K562 (cell line): ENCODE measurements around the gene CDC25B. TPM values are rescaled to one million over a fixed set of nuclear protein-coding genes. Genes with fewer than 3 reads are reported as not detected.

Experiments used
- ATAC-seq: fragments of 200-7000 bp; cut with Tn5 transposase; 3 replicates; pipeline ENCODE4 v1.9.1; 2020; ENCODE audit warnings: moderate library complexity
- BruUV-seq: library from RNA; stranded (reverse); fragments of 400-500 nt; replicated peaks from 2 replicates; lab custom pipeline; 2021; lab: Mats Ljungman, UMichigan
- CTCF ChIA-PET: fragments of 300-600 bp; formaldehyde crosslinking; extraction: SDS; loops from one replicate; lab custom pipeline; 2021; ENCODE audit warnings: low intra/inter-chr PET ratio; lab: Yijun Ruan, JAX
- POLR2A ChIA-PET: fragments of 300-600, 350-650 bp; sonication (Branson Sonifier 250); formaldehyde crosslinking; extraction: SDS; loops from one replicate; lab custom pipeline; 2021; ENCODE audit warnings: antibody characterized with exemption, inconsistent platforms; lab: Yijun Ruan, JAX
- DNase-seq, 4 experiments: peaks; one replicate each; pipeline versions ENCODE4 v3.0.0 to v3.0.0-alpha.2; 2011 to 2018; ENCODE audit warnings: low spot score in 3 of 4, mixed read lengths in 3 of 4; ENCODE audit errors: extremely low read depth in 1 of 4
- FAIRE-seq: peaks from 2 replicates; lab custom pipeline; 2011; peaks lifted over from hg19 to GRCh38; lab: Jason Lieb, UNC
- H2AFZ ChIP-seq: 2 replicates; pipeline ENCODE4 v1.6.0; 2011; ENCODE audit warnings: low read depth, low read length, control low read depth, inconsistent platforms
- H3K27ac ChIP-seq: fragments of 200-600 bp; 3 replicates; pipeline ENCODE4 v1.8.0; 2011; ENCODE audit warnings: low read depth, mild to moderate bottlenecking, control low read depth, inconsistent platforms, low read length, moderate library complexity, mixed read lengths; ENCODE audit errors: extremely low read depth
- H3K27me3 ChIP-seq, 2 experiments: fragments of 300-600 bp in 1 of 2; 2 replicates in 1 of 2; 3 replicates in 1 of 2; pipeline versions ENCODE4 v1.6.0 to v1.8.0; 2011; ENCODE audit warnings: inconsistent platforms in 2 of 2, low read length in 2 of 2, mild to moderate bottlenecking in 1 of 2, mixed read lengths in 1 of 2, moderate library complexity in 1 of 2; ENCODE audit not compliant: control insufficient read depth in 2 of 2, insufficient read depth in 2 of 2
- H3K36me3 ChIP-seq: fragments of 300-600 bp; 3 replicates; pipeline ENCODE4 v1.8.0; 2011; ENCODE audit warnings: mild to moderate bottlenecking, low read length, inconsistent platforms; ENCODE audit not compliant: control insufficient read depth, insufficient read depth
- H3K4me1 ChIP-seq, 2 experiments: fragments of 200-600 bp in 1 of 2; replicated peaks in 1 of 2; 2 replicates in 1 of 2; 3 replicates in 1 of 2; pipeline versions ENCODE4 v1.5.1 to v1.8.0; 2011; ENCODE audit warnings: inconsistent platforms in 2 of 2, low read length in 2 of 2, mild to moderate bottlenecking in 1 of 2, mixed read lengths in 1 of 2, moderate library complexity in 1 of 2; ENCODE audit not compliant: control insufficient read depth in 2 of 2, insufficient read depth in 2 of 2
- H3K4me2 ChIP-seq: 2 replicates; pipeline ENCODE4 v1.6.1; 2011; ENCODE audit warnings: low read length, control low read depth, inconsistent platforms, mixed read lengths; ENCODE audit not compliant: insufficient read depth
- H3K4me3 ChIP-seq: fragments of 200-600 bp; sonication (generic), shearing (Covaris generic); 2 replicates; pipeline ENCODE4 v1.5.1; 2016; ENCODE audit warnings: control low read depth, inconsistent platforms
- H3K79me2 ChIP-seq: fragments of 200-600 bp; 3 replicates; pipeline ENCODE4 v1.8.0; 2011; ENCODE audit warnings: low read length, inconsistent platforms; ENCODE audit not compliant: control insufficient read depth, insufficient read depth
- H3K9ac ChIP-seq, 2 experiments: 2 replicates each; pipeline versions ENCODE4 v1.6.0 to v1.6.1; 2011; ENCODE audit warnings: low read depth in 2 of 2, low read length in 2 of 2, control low read depth in 1 of 2, inconsistent platforms in 1 of 2, mild to moderate bottlenecking in 1 of 2, mixed read lengths in 1 of 2; ENCODE audit not compliant: insufficient read depth in 1 of 2
- H3K9me1 ChIP-seq: one replicate; pipeline ENCODE4 v1.6.0; 2011; ENCODE audit warnings: inconsistent platforms, mild to moderate bottlenecking, low read length, moderate library complexity; ENCODE audit not compliant: control insufficient read depth, insufficient read depth
- H3K9me3 ChIP-seq: replicated peaks from 2 replicates; pipeline ENCODE4 v1.5.1; 2011; ENCODE audit warnings: low read depth, low read length, inconsistent platforms; ENCODE audit not compliant: control insufficient read depth, insufficient read depth
- H4K20me1 ChIP-seq: replicated peaks from 2 replicates; pipeline ENCODE4 v1.6.1; 2011; ENCODE audit warnings: low read length, inconsistent platforms, mixed read lengths; ENCODE audit not compliant: control insufficient read depth, insufficient read depth
- ATF7 ChIP-seq: fragments of 450-650 bp; IDR thresholded peaks from 2 replicates; pipeline ENCODE4 v1.7.1; 2014; ENCODE audit warnings: mild to moderate bottlenecking, moderate library complexity
- CEBPG ChIP-seq, 3 experiments: fragments of 200-800 bp in 1 of 3; sonication (Bioruptor generic) in 1 of 3; sonication (generic) in 1 of 3; formaldehyde crosslinking in 1 of 3; IDR thresholded peaks in 2 of 3; conservative IDR thresholded peaks in 1 of 3; 2 replicates each; pipeline versions ENCODE4 v1.6.1 to v1.8.0; 2016 to 2022; ENCODE audit warnings: missing compliant biosample characterization in 2 of 3, missing genetic modification characterization in 2 of 3, mild to moderate bottlenecking in 1 of 3, missing genetic modification reagents in 1 of 3
- CHD1 ChIP-seq: fragments of 200-600 bp; sonication (generic); IDR thresholded peaks from one replicate; pipeline ENCODE4 v1.6.1; 2012; ENCODE audit warnings: mild to moderate bottlenecking, moderate library complexity, low read length, inconsistent platforms
- HNRNPUL1 ChIP-seq: fragments of 200-400 bp; formaldehyde crosslinking; IDR thresholded peaks from 2 replicates; pipeline ENCODE4 v1.6.1; 2017; ENCODE audit warnings: low read length
- MED1 ChIP-seq: sonication (generic); formaldehyde crosslinking; IDR thresholded peaks from 2 replicates; pipeline ENCODE4 v1.8.1; 2023; ENCODE audit warnings: missing genetic modification reagents, borderline replicate concordance
- NONO ChIP-seq, 2 experiments: fragments of 200-400 bp in 1 of 2; fragments of 450-650 bp in 1 of 2; formaldehyde crosslinking in 1 of 2; IDR thresholded peaks; 2 replicates each; pipeline ENCODE4 v1.6.1; 2017; ENCODE audit warnings: low read depth in 2 of 2, mild to moderate bottlenecking in 2 of 2, moderate library complexity in 2 of 2, low read length in 1 of 2
- NR2F6 ChIP-seq: fragments of 450-650 bp; formaldehyde crosslinking; IDR thresholded peaks from 2 replicates; pipeline ENCODE4 v1.4.0; 2020; ENCODE audit warnings: mild to moderate bottlenecking
- PATZ1 ChIP-seq: fragments of 250-450 bp; sonication (Bioruptor Pico); IDR thresholded peaks from 2 replicates; pipeline ENCODE4 v1.5.0; 2020; ENCODE audit warnings: mild to moderate bottlenecking, borderline replicate concordance
- SNIP1 ChIP-seq: fragments of 450-650 bp; IDR thresholded peaks from 2 replicates; pipeline ENCODE4 v1.7.1; 2017; ENCODE audit warnings: low read depth, mild to moderate bottlenecking
- U2AF1 ChIP-seq: fragments of 200-400 bp; formaldehyde crosslinking; optimal IDR thresholded peaks from 2 replicates; pipeline ENCODE3; 2017; ENCODE audit warnings: mild to moderate bottlenecking, low read depth, low read length, moderate library complexity
- UBTF ChIP-seq, 2 experiments: IDR thresholded peaks; 2 replicates each; pipeline ENCODE4 v1.6.1; 2012; ENCODE audit warnings: improper control_type of control experiment in 2 of 2, low read depth in 2 of 2, low read length in 2 of 2, borderline replicate concordance in 1 of 2
- ZNF431 ChIP-seq: sonication (generic); formaldehyde crosslinking; IDR thresholded peaks from 2 replicates; pipeline ENCODE4 v1.8.0; 2022; ENCODE audit warnings: mild to moderate bottlenecking, missing genetic modification reagents
- ZNF511 ChIP-seq: sonication (generic); formaldehyde crosslinking; IDR thresholded peaks from 2 replicates; pipeline ENCODE4 v1.8.0; 2022; ENCODE audit warnings: mild to moderate bottlenecking, missing genetic modification reagents
- ZNF707 ChIP-seq: fragments of 250-450 bp; sonication (Bioruptor Pico); conservative IDR thresholded peaks from 2 replicates; pipeline ENCODE4 v1.8.0; 2022; ENCODE audit warnings: inconsistent platforms, mild to moderate bottlenecking, moderate library complexity
- WGBS: fragments of 100-300 bp; shearing (Covaris generic); methylation state at CpG from one replicate; pipeline ENCODE4 v1.1.6; 2016; ENCODE audit warnings: low coverage, mixed read lengths; ENCODE audit not compliant: insufficient coverage; ENCODE audit errors: missing lambda C conversion rate; 5-methylcytosine and 5-hydroxymethylcytosine counted together
- in situ Hi-C: fragments of 300-500 bp; cut with MboI; formaldehyde crosslinking; loops from 4 replicates; pipeline ENCODE4 v1.15.0; 2018; ENCODE audit warnings: inconsistent platforms, mixed read lengths
- intact Hi-C: fragments of 100-400 bp; cut with micrococcal nuclease; formaldehyde crosslinking; loops from 2 replicates; pipeline ENCODE4 v1.14.2; 2022
- polyA plus RNA-seq, 8 experiments: library from polyadenylated mRNA; depleted of rRNA in 4 of 8; stranded (reverse) in 5 of 8; unstranded in 3 of 8; fragments of >200 nt; fragmentation: Nextera tagmentation in 2 of 8; fragmentation: Illumina TruSeq in 1 of 8; extraction: Ambion mirVana in 2 of 8; extraction: Trizol in 1 of 8; gene quantifications; 2 replicates each; pipeline versions ENCODE4 v1.2.1 to v1.2.3, GENCODE V29; 2011 to 2014; ENCODE audit warnings: inconsistent platforms in 1 of 8, missing spikeins in 1 of 8
- total RNA-seq, 7 experiments: library from RNA; depleted of rRNA in 6 of 7; stranded (reverse); fragments of >200 nt in 6 of 7; fragmentation: Illumina TruSeq in 2 of 7; extraction: Trizol in 2 of 7; gene quantifications; 2 replicates each; pipeline versions ENCODE4 v1.2.1 to v1.2.3, GENCODE V29; 2011 to 2021; ENCODE audit warnings: low replicate concordance in 1 of 7

Gene CDC25B
- total and polyA plus RNA-seq, 9 of the 15 experiments (the other 6 are each of a cell fraction or from before 2014, with no cell fraction given) = 2.3 to 35.7 (median 9.5) TPM

- no TSS peak for BruUV-seq
- TF ChIP-seq ATF7 (0 out of 2 replicates have a peak, but pooled peaks have one; percentile 24), MED1 (CRISPR knock-in tag) (no peak), ZNF431 (no peak), SNIP1 (no peak), U2AF1 (no peak), ZNF707 (CRISPR knock-in tag) (no peak), NONO (IDR thresholded peaks at IDR 0.05; ENCODE audit: low read depth in 2 of 2, low read length in 1 of 2) (no peak), UBTF (IDR thresholded peaks at IDR 0.05; ENCODE audit: borderline replicate concordance in 1 of 2, low read depth in 2 of 2, low read length in 2 of 2) (0 out of 4 replicates have a peak, but pooled peaks of 1 of the 2 experiments have one; percentile 45), CHD1 (no peak), PATZ1 (CRISPR knock-in tag) (no peak), CEBPG (CRISPR knock-in tag; IDR thresholded peaks at IDR 0.05) (no peak), CEBPG (tag; conservative IDR thresholded peaks at IDR 0.05 in 1 of 2, IDR thresholded peaks at IDR 0.05 in 1 of 2) (no peak), NR2F6 (CRISPR knock-in tag) (no peak), ZNF511 (no peak), HNRNPUL1 (no peak)
These were observed 22.3 kb downstream of the CDC25B start for GRCh38 chr20:3818155-3819151.

More at GRCh38 chr20:3818155-3819151, 22.3 kb downstream of the CDC25B start:
- WGBS = 83% methylated on average over 8 of the region's 8 CpGs
- POLR2A ChIA-PET = interaction anchor here (0.6 to 1.3 kb wide), 4 partner anchors 14 to 51 kb away, joined by 3 to 5 read pairs (median 4); partner anchors contain the start of genes ADISSP, CENPB and SPEF1
- in situ Hi-C loops (no loop called here), intact Hi-C loops (no loop called here)
- Histone ChIP-seq H2AFZ (peak overlapping the region; percentile 90), H3K4me2 (no peak overlapping the region), H3K4me3 (no peak overlapping the region), H3K27ac (peak overlapping the region; percentile 23; the same call in 1 of the 3 replicates), H3K9ac (peak overlapping the region; percentile 12 to 75; a peak in 3 of 4 replicates), H3K9me3 (no peaks in the 10 kb centered on the region), H3K79me2 (peaks cover 13% of the 10 kb centered on the region; the same call in 1 of the 3 replicates), H3K27me3 (no peaks in the 10 kb centered on the region), H4K20me1 (no peaks in the 10 kb centered on the region), H3K36me3 (peaks cover 12% of the 10 kb centered on the region; the same call in 2 of the 3 replicates), H3K4me1 (peaks cover 18 to 24% of the 10 kb centered on the region in 2 experiments), H3K9me1 (no peaks in the 10 kb centered on the region)
- ATAC-seq (peak; percentile 86), FAIRE-seq (peak; percentile 87), DNase-seq (peak; percentile 51 to 88 (median 61))
- CTCF ChIA-PET = interaction anchor here (0.9 kb wide), 1 partner anchor 32 kb away, joined by 7 read pairs; the partner anchor contains the start of gene CENPB
